ENCODE results near the gene ABCC4. TPM values are rescaled to one million over a fixed set of nuclear protein-coding genes. Genes with fewer than 3 reads are reported as not detected.

The ABCC4 gene
- total RNA-seq, 1 donor from 2014 or later, result 1.7 TPM

GRCh38 chr13:95123726-95124125 lies 177.5 kb downstream of the ABCC4 start:
- H3K36me3 Mint-ChIP-seq (ENCODE audit: unreplicated experiment), result no peaks in the 10 kb centered on the region
- H3K4me3 Mint-ChIP-seq (ENCODE audit: unreplicated experiment), result no peak overlapping the region
- H3K27ac Mint-ChIP-seq (ENCODE audit: unreplicated experiment), result no peak overlapping the region

GRCh38 chr13:95122063-95122462 lies 179.2 kb downstream of the ABCC4 start:
- H3K27ac Mint-ChIP-seq (ENCODE audit: unreplicated experiment), result no peak overlapping the region
- no peaks in the 10 kb centered on the region for H3K36me3 Mint-ChIP-seq (ENCODE audit: unreplicated experiment)
- DNase-seq, result no peak
- TF ChIP-seq CTCF (IDR thresholded peaks at IDR 0.05; ENCODE audit: partially characterized antibody, unreplicated experiment), result no peak
- H3K4me1 Mint-ChIP-seq (ENCODE audit: low read depth, unreplicated experiment), result no peaks in the 10 kb centered on the region
- peaks cover 2% of the 10 kb centered on the region for H3K27me3 Mint-ChIP-seq (ENCODE audit: unreplicated experiment)
- no peak overlapping the region for H3K4me3 Mint-ChIP-seq (ENCODE audit: unreplicated experiment)
- peaks cover 5% of the 10 kb centered on the region for H3K9me3 Mint-ChIP-seq (ENCODE audit: unreplicated experiment)

More at GRCh38 chr13:95123726-95124125, 177.5 kb downstream of the ABCC4 start:
- no peak for TF ChIP-seq CTCF (IDR thresholded peaks at IDR 0.05; ENCODE audit: partially characterized antibody, unreplicated experiment)
- no peaks in the 10 kb centered on the region for H3K4me1 Mint-ChIP-seq (ENCODE audit: low read depth, unreplicated experiment)
- H3K27me3 Mint-ChIP-seq (ENCODE audit: unreplicated experiment), result peaks cover 2% of the 10 kb centered on the region
- no peak for DNase-seq
- H3K9me3 Mint-ChIP-seq (ENCODE audit: unreplicated experiment), result peaks cover 5% of the 10 kb centered on the region

GRCh38 chr13:95121516-95121915 lies 179.7 kb downstream of the ABCC4 start:
- H3K4me1 Mint-ChIP-seq (ENCODE audit: low read depth, unreplicated experiment), result no peaks in the 10 kb centered on the region
- TF ChIP-seq CTCF (IDR thresholded peaks at IDR 0.05; ENCODE audit: partially characterized antibody, unreplicated experiment), result no peak
- H3K27me3 Mint-ChIP-seq (ENCODE audit: unreplicated experiment), result peaks cover 2% of the 10 kb centered on the region
- H3K27ac Mint-ChIP-seq (ENCODE audit: unreplicated experiment), result no peak overlapping the region
- H3K36me3 Mint-ChIP-seq (ENCODE audit: unreplicated experiment), result no peaks in the 10 kb centered on the region
- peaks cover 3% of the 10 kb centered on the region for H3K9me3 Mint-ChIP-seq (ENCODE audit: unreplicated experiment)
- no peak overlapping the region for H3K4me3 Mint-ChIP-seq (ENCODE audit: unreplicated experiment)
- no peak for DNase-seq

GRCh38 chr13:95120650-95121049 lies 180.6 kb downstream of the ABCC4 start:
- peaks cover 3% of the 10 kb centered on the region for H3K9me3 Mint-ChIP-seq (ENCODE audit: unreplicated experiment)
- no peaks in the 10 kb centered on the region for H3K4me1 Mint-ChIP-seq (ENCODE audit: low read depth, unreplicated experiment)
- H3K27me3 Mint-ChIP-seq (ENCODE audit: unreplicated experiment), result peaks cover 2% of the 10 kb centered on the region
- DNase-seq, result no peak
- no peak overlapping the region for H3K27ac Mint-ChIP-seq (ENCODE audit: unreplicated experiment)
- no peak overlapping the region for H3K4me3 Mint-ChIP-seq (ENCODE audit: unreplicated experiment)
- no peak for TF ChIP-seq CTCF (IDR thresholded peaks at IDR 0.05; ENCODE audit: partially characterized antibody, unreplicated experiment)
- H3K36me3 Mint-ChIP-seq (ENCODE audit: unreplicated experiment), result no peaks in the 10 kb centered on the region

GRCh38 chr13:95118541-95119324 lies 182.5 kb downstream of the ABCC4 start:
- H3K9me3 Mint-ChIP-seq (ENCODE audit: unreplicated experiment), result peaks cover 3% of the 10 kb centered on the region
- H3K27me3 Mint-ChIP-seq (ENCODE audit: unreplicated experiment), result peaks cover 2% of the 10 kb centered on the region
- no peak overlapping the region for H3K27ac Mint-ChIP-seq (ENCODE audit: unreplicated experiment)
- no peak for TF ChIP-seq CTCF (IDR thresholded peaks at IDR 0.05; ENCODE audit: partially characterized antibody, unreplicated experiment)
- no peak for DNase-seq
- no peak overlapping the region for H3K4me3 Mint-ChIP-seq (ENCODE audit: unreplicated experiment)
- H3K36me3 Mint-ChIP-seq (ENCODE audit: unreplicated experiment), result no peaks in the 10 kb centered on the region
- no peaks in the 10 kb centered on the region for H3K4me1 Mint-ChIP-seq (ENCODE audit: low read depth, unreplicated experiment)

Measured in glutamatergic neuron (in vitro differentiated cells).